Measurements from ENCODE around the gene TAS2R20.
A peak's percentile ranks its signal among the peaks of the same experiment; 100 is the strongest.

TAS2R20 gene

GRCh38 chr12:10959804-10960203 lies 38.3 kb downstream of the TAS2R20 start:
- DNase-seq (ENCODE audit: low spot score) = peak; percentile 24

- no peak for DNase-seq (ENCODE audit: low spot score)
Observed at GRCh38 chr12:10957741-10958140, 40.4 kb downstream of the TAS2R20 start.

- no peak for DNase-seq (ENCODE audit: low spot score)
Observed at GRCh38 chr12:10956085-10956484, 42.0 kb downstream of the TAS2R20 start.

- DNase-seq (ENCODE audit: low spot score) = no peak
Observed at GRCh38 chr12:10952645-10953044, 45.5 kb downstream of the TAS2R20 start.

Measured in NAMALWA (cell line).